Lower leg skin (tissue), 4 donors: ENCODE results near the gene TNNT2. TPM values are rescaled to one million over a fixed set of nuclear protein-coding genes. Genes with fewer than 3 reads are reported as not detected.

Experiments
- DNase-seq, 2 donors: peaks; one replicate each; pipeline ENCODE4 v3.0.0-alpha.2; 2019; ENCODE audit warnings: low spot score in 2 of 2
- H3K4me3 ChIP-seq: fragments of 200-600 bp; sonication (generic); 2 replicates; pipeline ENCODE4 v1.5.1; 2017; ENCODE audit warnings: mild to moderate bottlenecking, low read depth; ENCODE audit not compliant: poor library complexity, severe bottlenecking
- CTCF ChIP-seq, 3 donors: fragments of 450-650 bp; IDR thresholded peaks; one replicate each; pipeline ENCODE4 v1.5.1; 2016; ENCODE audit warnings: antibody characterized with exemption in 3 of 3, mild to moderate bottlenecking in 3 of 3, moderate library complexity in 2 of 3
- POLR2A ChIP-seq, 2 donors: fragments of 450-650 bp; IDR thresholded peaks; one replicate each; pipeline ENCODE4 v1.6.1; 2016 to 2017; ENCODE audit warnings: antibody characterized with exemption in 2 of 2, mild to moderate bottlenecking in 1 of 2, moderate library complexity in 1 of 2
- WGBS, 2 donors: methylation state at CpG; one replicate each; pipeline ENCODE4 v1.1.5; 2018; 5-methylcytosine and 5-hydroxymethylcytosine counted together
- intact Hi-C: fragments of 100-400 bp; cut with DNase I; formaldehyde crosslinking; loops from one replicate; pipeline ENCODE4 v1.15.0; 2023; ENCODE audit warnings: low total_unique reads
- total RNA-seq, 4 donors: library from RNA; depleted of rRNA; stranded (reverse); fragments of >200 nt; gene quantifications; one replicate each; pipeline ENCODE4 v1.1.0, GENCODE V29; 2016

TNNT2 gene
- total RNA-seq, 4 donors from 2014 or later, result 6.6 to 28.3 (median 20.5) TPM

- intact Hi-C loops, result no loop called here
- TF ChIP-seq POLR2A (IDR thresholded peaks at IDR 0.05) (no peak), CTCF (IDR thresholded peaks at IDR 0.05) (no peak)
- no peak overlapping the region for H3K4me3 ChIP-seq
- WGBS, 2 donors, result 57 to 65% methylated on average over 9 of the region's 9 CpGs
- no peak for DNase-seq
Observed at GRCh38 chr1:201391651-201392511, 14.4 kb upstream of the TNNT2 start.

GRCh38 chr1:201391225-201391624, 13.7 kb upstream of the TNNT2 start:
- intact Hi-C loops, result no loop called here
- H3K4me3 ChIP-seq, result no peak overlapping the region
- WGBS, 2 donors, result 95 to 97% methylated on average over 1 of the region's 1 CpG
- TF ChIP-seq POLR2A (IDR thresholded peaks at IDR 0.05) (no peak), CTCF (IDR thresholded peaks at IDR 0.05) (no peak)
- no peak for DNase-seq

GRCh38 chr1:201389051-201389450, 11.6 kb upstream of the TNNT2 start:
- H3K4me3 ChIP-seq, result no peak overlapping the region
- no peak for DNase-seq
- WGBS, 2 donors, result 81 to 91% methylated on average over 11 to 12 of the region's 12 CpGs
- intact Hi-C loops, result no loop called here
- no peak for TF ChIP-seq CTCF (IDR thresholded peaks at IDR 0.05)
- no peak for TF ChIP-seq POLR2A (IDR thresholded peaks at IDR 0.05)

GRCh38 chr1:201386208-201386607, 8.7 kb upstream of the TNNT2 start:
- 83 to 85% methylated on average over 8 of the region's 8 CpGs for WGBS, 2 donors
- intact Hi-C loops, result no loop called here
- TF ChIP-seq CTCF (IDR thresholded peaks at IDR 0.05), result no peak
- no peak for TF ChIP-seq POLR2A (IDR thresholded peaks at IDR 0.05)
- DNase-seq, result no peak
- no peak overlapping the region for H3K4me3 ChIP-seq

- no peak for DNase-seq
- intact Hi-C loops, result no loop called here
- TF ChIP-seq CTCF (IDR thresholded peaks at IDR 0.05), result peak in 1 of 3 donors; percentile 22
- TF ChIP-seq POLR2A (IDR thresholded peaks at IDR 0.05), result no peak
- H3K4me3 ChIP-seq, result no peak overlapping the region
- 72 to 73% methylated on average over 4 to 7 of the region's 8 CpGs for WGBS, 2 donors
Observed at GRCh38 chr1:201385299-201385891, 7.9 kb upstream of the TNNT2 start.
